Tibial artery (tissue), 4 donors: ENCODE measurements around the gene NMU.

Experiments
- DNase-seq, 2 donors: peaks; one replicate each; pipeline ENCODE4 v3.0.0-alpha.2; 2019
- H3K27ac ChIP-seq, 2 donors: fragments of 200-600 bp; sonication (generic) in 1 of 2; 1 replicate in 1 of 2; 2 replicates in 1 of 2; pipeline ENCODE4 v1.5.1; 2018 to 2019; ENCODE audit warnings: mild to moderate bottlenecking in 1 of 2
- H3K27me3 ChIP-seq, 2 donors: fragments of 200-600 bp; sonication (generic) in 1 of 2; one replicate each; pipeline versions ENCODE4 v1.5.1 to v1.6.0; 2016 to 2019
- H3K36me3 ChIP-seq, 3 donors: fragments of 200-600 bp; sonication (generic) in 2 of 3; one replicate each; pipeline ENCODE4 v1.5.1; 2016 to 2019; ENCODE audit warnings: mild to moderate bottlenecking in 2 of 3
- H3K4me1 ChIP-seq, 4 donors: fragments of 200-600 bp; sonication (generic) in 2 of 4; 1 replicate in 3 of 4; 2 replicates in 1 of 4; pipeline ENCODE4 v1.5.1; 2016 to 2019
- H3K4me3 ChIP-seq, 2 donors: fragments of 200-600 bp; sonication (generic) in 1 of 2; 1 replicate in 1 of 2; 2 replicates in 1 of 2; pipeline ENCODE4 v1.5.1; 2018 to 2019; ENCODE audit warnings: mild to moderate bottlenecking in 2 of 2
- H3K9me3 ChIP-seq, 3 donors: fragments of 200-600 bp; sonication (generic) in 1 of 3; one replicate each; pipeline ENCODE4 v1.5.1; 2016 to 2019
- intact Hi-C: fragments of 100-400 bp; cut with DNase I; formaldehyde crosslinking; loops from one replicate; pipeline ENCODE4 v1.15.0; 2023; ENCODE audit warnings: low total_unique reads
- TF ChIP-seq, protein P1 (sequence below), 2 experiments: fragments of 200-600 bp in 1 of 2; fragments of 450-650 bp in 1 of 2; IDR thresholded peaks; one replicate each; pipeline ENCODE4 v1.5.1; 2017 to 2019; ENCODE audit warnings: antibody characterized with exemption in 2 of 2, mild to moderate bottlenecking in 1 of 2, moderate library complexity in 1 of 2

The NMU gene

DNA sequence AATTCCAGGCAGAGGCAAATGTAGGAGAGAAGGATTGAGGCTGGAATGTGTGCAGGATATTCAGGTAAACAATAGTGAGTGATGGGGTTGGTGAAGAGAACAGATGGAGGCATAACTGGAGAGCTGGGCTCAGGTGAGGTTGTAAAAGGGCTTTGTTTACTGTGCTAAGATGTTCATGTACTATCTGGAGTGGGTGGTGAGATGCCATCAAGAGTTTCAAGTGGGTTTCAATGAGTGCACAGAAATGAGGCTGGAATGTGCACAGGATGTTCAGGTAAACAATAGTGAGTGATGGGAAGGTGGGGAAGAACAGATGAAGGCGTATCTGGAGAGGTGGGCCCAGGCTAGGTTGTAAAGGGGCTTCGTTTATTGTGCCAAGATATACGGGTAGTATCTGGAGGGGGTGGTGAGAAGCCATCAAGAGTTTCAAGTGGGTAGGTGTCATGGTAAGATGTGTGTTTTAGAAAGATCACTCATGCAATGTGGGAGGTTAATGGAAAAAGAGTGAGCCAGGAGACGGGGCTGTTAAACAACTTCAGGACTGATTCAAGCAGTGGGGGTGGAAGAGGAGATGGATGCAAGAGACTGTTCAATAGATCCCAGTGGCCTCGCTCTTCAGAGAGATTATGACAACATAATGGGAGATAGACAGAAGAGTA, 25.4 kb upstream of the NMU start:
- Histone ChIP-seq H3K9me3 (no peaks in the 10 kb centered on the region), H3K27ac (no peak overlapping the region), H3K4me1 (no peaks in the 10 kb centered on the region), H3K36me3 (no peaks in the 10 kb centered on the region), H3K4me3 (no peak overlapping the region), H3K27me3 (no peaks in the 10 kb centered on the region)
- DNase-seq: no peak
- TF ChIP-seq, protein P1, sequence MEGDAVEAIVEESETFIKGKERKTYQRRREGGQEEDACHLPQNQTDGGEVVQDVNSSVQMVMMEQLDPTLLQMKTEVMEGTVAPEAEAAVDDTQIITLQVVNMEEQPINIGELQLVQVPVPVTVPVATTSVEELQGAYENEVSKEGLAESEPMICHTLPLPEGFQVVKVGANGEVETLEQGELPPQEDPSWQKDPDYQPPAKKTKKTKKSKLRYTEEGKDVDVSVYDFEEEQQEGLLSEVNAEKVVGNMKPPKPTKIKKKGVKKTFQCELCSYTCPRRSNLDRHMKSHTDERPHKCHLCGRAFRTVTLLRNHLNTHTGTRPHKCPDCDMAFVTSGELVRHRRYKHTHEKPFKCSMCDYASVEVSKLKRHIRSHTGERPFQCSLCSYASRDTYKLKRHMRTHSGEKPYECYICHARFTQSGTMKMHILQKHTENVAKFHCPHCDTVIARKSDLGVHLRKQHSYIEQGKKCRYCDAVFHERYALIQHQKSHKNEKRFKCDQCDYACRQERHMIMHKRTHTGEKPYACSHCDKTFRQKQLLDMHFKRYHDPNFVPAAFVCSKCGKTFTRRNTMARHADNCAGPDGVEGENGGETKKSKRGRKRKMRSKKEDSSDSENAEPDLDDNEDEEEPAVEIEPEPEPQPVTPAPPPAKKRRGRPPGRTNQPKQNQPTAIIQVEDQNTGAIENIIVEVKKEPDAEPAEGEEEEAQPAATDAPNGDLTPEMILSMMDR (IDR thresholded peaks at IDR 0.05): no peak
- intact Hi-C loops: no loop called here

- H3K4me1 ChIP-seq: no peaks in the 10 kb centered on the region
- intact Hi-C loops: no loop called here
- no peaks in the 10 kb centered on the region for H3K27me3 ChIP-seq
- no peak overlapping the region for H3K27ac ChIP-seq
- H3K36me3 ChIP-seq: no peaks in the 10 kb centered on the region
- no peak overlapping the region for H3K4me3 ChIP-seq
- TF ChIP-seq, protein P1 (IDR thresholded peaks at IDR 0.05): no peak
- H3K9me3 ChIP-seq: no peaks in the 10 kb centered on the region
- no peak for DNase-seq
Measured at GRCh38 chr4:55658657-55659056, 22.6 kb upstream of the NMU start.

DNA sequence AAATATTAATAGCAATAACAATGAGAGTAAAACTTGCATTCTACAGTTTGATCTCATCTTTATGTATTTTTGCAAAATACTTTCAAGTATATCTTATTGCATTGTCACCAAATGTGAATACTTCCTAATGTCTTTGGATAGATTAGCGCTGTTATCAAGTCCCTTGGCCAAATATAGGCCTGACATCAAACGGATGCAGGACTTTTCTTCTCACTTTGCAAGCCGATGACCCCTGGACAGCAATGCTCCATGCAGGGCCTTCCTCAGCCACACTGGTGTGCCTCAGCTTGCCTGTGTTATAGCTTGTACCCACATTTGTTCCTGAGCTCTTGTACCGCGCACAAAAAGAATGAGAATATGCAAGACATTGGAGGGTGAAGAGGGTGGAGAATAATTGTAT, 18.0 kb upstream of the NMU start:
- intact Hi-C loops: no loop called here
- no peak for DNase-seq
- H3K27ac ChIP-seq: no peak overlapping the region
- TF ChIP-seq, protein P1 (IDR thresholded peaks at IDR 0.05): no peak
- H3K36me3 ChIP-seq: no peaks in the 10 kb centered on the region
- no peak overlapping the region for H3K4me3 ChIP-seq
- no peaks in the 10 kb centered on the region for H3K27me3 ChIP-seq
- no peaks in the 10 kb centered on the region for H3K9me3 ChIP-seq
- no peaks in the 10 kb centered on the region for H3K4me1 ChIP-seq

- no peak overlapping the region for H3K4me3 ChIP-seq
- intact Hi-C loops: no loop called here
- no peaks in the 10 kb centered on the region for H3K27me3 ChIP-seq
- H3K9me3 ChIP-seq: no peaks in the 10 kb centered on the region
- H3K27ac ChIP-seq: no peak overlapping the region
- DNase-seq: no peak
- no peaks in the 10 kb centered on the region for H3K36me3 ChIP-seq
- H3K4me1 ChIP-seq: no peaks in the 10 kb centered on the region
- TF ChIP-seq, protein P1 (IDR thresholded peaks at IDR 0.05): no peak
Measured at GRCh38 chr4:55650483-55650882, 14.4 kb upstream of the NMU start.

- H3K36me3 ChIP-seq: no peaks in the 10 kb centered on the region
- intact Hi-C loops: no loop called here
- TF ChIP-seq, protein P1 (IDR thresholded peaks at IDR 0.05): no peak
- no peak overlapping the region for H3K4me3 ChIP-seq
- H3K27ac ChIP-seq: no peak overlapping the region
- no peaks in the 10 kb centered on the region for H3K9me3 ChIP-seq
- H3K4me1 ChIP-seq: peaks cover 0 to 24% (median 14%) of the 10 kb centered on the region in 4 donors
- DNase-seq: no peak
- peaks cover 3 to 29% of the 10 kb centered on the region in 2 donors for H3K27me3 ChIP-seq
Measured at GRCh38 chr4:55637272-55637820, 1.2 kb upstream of the NMU start.
